Ecto neural progenitor cell (in vitro differentiated cells): ENCODE measurements around the gene LDAF1.
"Not testable (repeated sequence)": the region's sequence is repeated elsewhere in the genome, so short reads cannot be mapped to it uniquely, and the experiment has no call there.

Experiments used
- DNase-seq: peaks from one replicate; pipeline ENCODE4 v3.0.0-alpha.2; 2018; ENCODE audit warnings: low spot score

LDAF1 gene

GRCh38 chr16:21162661-21163151 is 4.2 kb downstream of the LDAF1 start:
- DNase-seq, result no peak

GRCh38 chr16:21163576-21163975 is 5.1 kb downstream of the LDAF1 start:
- no peak for DNase-seq

GRCh38 chr16:21164521-21165168 is 6.2 kb downstream of the LDAF1 start:
- DNase-seq, result no peak

GRCh38 chr16:21166561-21166961 is 8.1 kb downstream of the LDAF1 start:
- no peak for DNase-seq

- no peak for DNase-seq
These were observed 8.9 kb downstream of the LDAF1 start for GRCh38 chr16:21167360-21167759.

- DNase-seq, result no peak
These were observed 9.6 kb downstream of the LDAF1 start for GRCh38 chr16:21167929-21168602.

GRCh38 chr16:21169249-21169981 is 10.9 kb downstream of the LDAF1 start:
- no peak for DNase-seq

- DNase-seq, result not testable (repeated sequence)
These were observed 11.6 kb downstream of the LDAF1 start for GRCh38 chr16:21170116-21170515.

GRCh38 chr16:21172650-21173049 is 14.2 kb downstream of the LDAF1 start:
- DNase-seq, result no peak

- DNase-seq, result no peak
These were observed 16.9 kb downstream of the LDAF1 start for GRCh38 chr16:21175397-21175796.

- no peak for DNase-seq
These were observed 20.9 kb downstream of the LDAF1 start for GRCh38 chr16:21179126-21179982.

- DNase-seq, result no peak
These were observed 21.5 kb downstream of the LDAF1 start for GRCh38 chr16:21179983-21180365.

GRCh38 chr16:21183995-21184394 is 25.5 kb downstream of the LDAF1 start:
- DNase-seq, result no peak

GRCh38 chr16:21184834-21185233 is 26.4 kb downstream of the LDAF1 start:
- DNase-seq, result no peak

- DNase-seq, result no peak
These were observed 27.3 kb downstream of the LDAF1 start for GRCh38 chr16:21185659-21186325.

- DNase-seq, result no peak
These were observed 27.8 kb downstream of the LDAF1 start for GRCh38 chr16:21186326-21186691.

- DNase-seq, result no peak
These were observed 30.8 kb downstream of the LDAF1 start for GRCh38 chr16:21189311-21189710.

GRCh38 chr16:21190013-21190412 is 31.5 kb downstream of the LDAF1 start:
- DNase-seq, result no peak

GRCh38 chr16:21190599-21190998 is 32.1 kb downstream of the LDAF1 start:
- no peak for DNase-seq

- DNase-seq, result no peak
These were observed 34.5 kb downstream of the LDAF1 start for GRCh38 chr16:21192991-21193390.

- no peak for DNase-seq
These were observed 36.4 kb downstream of the LDAF1 start for GRCh38 chr16:21194771-21195301.
